Measurements from ENCODE around the gene IRF3.
"Not testable (repeated sequence)": the region's sequence is repeated elsewhere in the genome, so short reads cannot be mapped to it uniquely, and the experiment has no call there.

IRF3 gene

GRCh38 chr19:49645995-49646394 lies 19.7 kb downstream of the IRF3 start:
- DNase-seq (ENCODE audit: low spot score), result no peak

- DNase-seq (ENCODE audit: low spot score), result no peak
Measured at GRCh38 chr19:49645592-49645991, 20.1 kb downstream of the IRF3 start.

- no peak for DNase-seq (ENCODE audit: low spot score)
Measured at GRCh38 chr19:49643466-49643865, 22.2 kb downstream of the IRF3 start.

- DNase-seq (ENCODE audit: low spot score), result no peak
Measured at GRCh38 chr19:49642492-49643035, 23.1 kb downstream of the IRF3 start.

GRCh38 chr19:49641688-49642491 lies 23.8 kb downstream of the IRF3 start, which contains the start of gene SCAF1:
SCAF1 (plus strand) TSS chr19:49642209; CDS start chr19:49645027, 2,818 bp downstream.
- DNase-seq (ENCODE audit: low spot score), result peak; percentile 99

- DNase-seq (ENCODE audit: low spot score), result peak; percentile 98
Measured at GRCh38 chr19:49640113-49640898, 25.4 kb downstream of the IRF3 start, which contains the start of gene RRAS. RRAS (minus strand) TSS chr19:49640143; CDS start chr19:49640098, 45 bp downstream.

GRCh38 chr19:49639401-49640112 lies 26.1 kb downstream of the IRF3 start:
- no peak for DNase-seq (ENCODE audit: low spot score)

- DNase-seq (ENCODE audit: low spot score), result no peak
Measured at GRCh38 chr19:49637821-49638738, 27.6 kb downstream of the IRF3 start.

GRCh38 chr19:49636233-49636932 lies 29.3 kb downstream of the IRF3 start:
- DNase-seq (ENCODE audit: low spot score), result no peak

GRCh38 chr19:49635530-49636232 lies 30.0 kb downstream of the IRF3 start:
- DNase-seq (ENCODE audit: low spot score), result no peak

- DNase-seq (ENCODE audit: low spot score), result not testable (repeated sequence)
Measured at GRCh38 chr19:49633273-49633672, 32.4 kb downstream of the IRF3 start.

GRCh38 chr19:49632576-49632975 lies 33.1 kb downstream of the IRF3 start:
- no peak for DNase-seq (ENCODE audit: low spot score)

- DNase-seq (ENCODE audit: low spot score), result no peak
Measured at GRCh38 chr19:49631610-49632192, 34.0 kb downstream of the IRF3 start.

GRCh38 chr19:49631014-49631588 lies 34.6 kb downstream of the IRF3 start:
- no peak for DNase-seq (ENCODE audit: low spot score)

GRCh38 chr19:49629659-49630058 lies 36.0 kb downstream of the IRF3 start:
- no peak for DNase-seq (ENCODE audit: low spot score)

GRCh38 chr19:49626226-49626625 lies 39.4 kb downstream of the IRF3 start:
- DNase-seq (ENCODE audit: low spot score), result no peak

- no peak for DNase-seq (ENCODE audit: low spot score)
Measured at GRCh38 chr19:49624967-49625910, 40.4 kb downstream of the IRF3 start.

- not testable (repeated sequence) for DNase-seq (ENCODE audit: low spot score)
Measured at GRCh38 chr19:49617860-49618259, 47.8 kb downstream of the IRF3 start.

Data from left forelimb (tissue), 1 donor.